Right cardiac atrium (tissue), 5 donors: Measurements from ENCODE around the gene GABPB1. TPM values are rescaled to one million over a fixed set of nuclear protein-coding genes. Genes with fewer than 3 reads are reported as not detected.

ENCODE experiments used
- ATAC-seq, 2 donors: fragments of 200-7000 bp; cut with Tn5 transposase; one replicate each; pipeline versions ENCODE4 v1.8.0 to v1.9.1; 2020; ENCODE audit warnings: moderate library complexity in 2 of 2, mild to moderate bottlenecking in 1 of 2
- DNase-seq, 3 donors: peaks; one replicate each; pipeline ENCODE4 v3.0.0-alpha.2; 2020
- H3K27ac ChIP-seq: one replicate; pipeline ENCODE4 v1.5.1; 2013; ENCODE audit warnings: mild to moderate bottlenecking, low read length, control low read depth, moderate library complexity
- H3K27me3 ChIP-seq: one replicate; pipeline ENCODE4 v1.6.1; 2013; ENCODE audit not compliant: control insufficient read depth, insufficient read depth
- H3K4me1 ChIP-seq: one replicate; pipeline ENCODE4 v1.6.1; 2013; ENCODE audit warnings: low read length; ENCODE audit not compliant: control insufficient read depth, insufficient read depth
- H3K4me3 ChIP-seq: one replicate; pipeline ENCODE4 v1.5.1; 2013; ENCODE audit warnings: low read length, control low read depth
- H3K9me3 ChIP-seq: one replicate; pipeline ENCODE4 v1.6.1; 2013; ENCODE audit warnings: low read length; ENCODE audit not compliant: control insufficient read depth
- WGBS: extraction: QIAGEN DNeasy Blood & Tissue Kit; methylation state at CpG from one replicate; pipeline ENCODE4 v1.1.7; 2013; 5-methylcytosine and 5-hydroxymethylcytosine counted together
- intact Hi-C, 4 donors: fragments of 100-400 bp; cut with DNase I; formaldehyde crosslinking; loops; one replicate each; pipeline versions ENCODE4 v1.11.0 to v1.14.0; 2022 to 2023
- polyA plus RNA-seq: library from polyadenylated mRNA; stranded (reverse); fragments of 200-250 nt; gene quantifications from one replicate; pipeline ENCODE4 v1.2.3, GENCODE V29; 2013
- total RNA-seq, 4 donors: library from RNA; stranded (reverse); fragmentation: NEBNext Ultra II Directional; extraction: Animal tissue kit (Norgen Biotek cat#: 25700); gene quantifications; one replicate each; pipeline ENCODE4 v1.2.1, GENCODE V29; 2021
- donor health status: healthy with polysubstance abuse.
- donor health status: DM: no; HTN: yes; CAD: no.
- donor health status: DM: no; HTN: no; CAD: no.
- donor health status: DM: no; HTN: yes; CAD: no; lungs with severe emphysema.
- donor health status: DM: yes; HTN: yes; CAD: no.

Gene GABPB1
- total and polyA plus RNA-seq, 5 donors = 5.2 to 11.2 (median 10.1) TPM

- H3K4me1 ChIP-seq = no peaks in the 10 kb centered on the region
- intact Hi-C loops = no loop called here
- ATAC-seq (no peak), DNase-seq (no peak)
- no peak overlapping the region for H3K4me3 ChIP-seq
- H3K9me3 ChIP-seq = no peaks in the 10 kb centered on the region
- WGBS = 56% methylated on average over 4 of the region's 4 CpGs
- H3K27ac ChIP-seq = no peak overlapping the region
- no peaks in the 10 kb centered on the region for H3K27me3 ChIP-seq
Measured at GRCh38 chr15:50315814-50316630, 39.0 kb downstream of the GABPB1 start.

GRCh38 chr15:50312636-50313035 is 42.4 kb downstream of the GABPB1 start:
- Histone ChIP-seq H3K27me3 (no peaks in the 10 kb centered on the region), H3K4me3 (no peak overlapping the region), H3K4me1 (no peaks in the 10 kb centered on the region), H3K9me3 (no peaks in the 10 kb centered on the region), H3K27ac (no peak overlapping the region)
- no peak for ATAC-seq
- intact Hi-C loops = no loop called here
- WGBS = 92% methylated on average over 2 of the region's 2 CpGs
- DNase-seq = no peak

GRCh38 chr15:50307799-50308198 is 47.2 kb downstream of the GABPB1 start:
- Histone ChIP-seq H3K27ac (no peak overlapping the region), H3K4me3 (no peak overlapping the region), H3K4me1 (no peaks in the 10 kb centered on the region), H3K9me3 (no peaks in the 10 kb centered on the region), H3K27me3 (no peaks in the 10 kb centered on the region)
- DNase-seq (no peak), ATAC-seq (no peak)
- intact Hi-C loops = no loop called here

- WGBS = 79% methylated on average over 1 of the region's 1 CpG
- Histone ChIP-seq H3K27me3 (no peaks in the 10 kb centered on the region), H3K27ac (no peak overlapping the region), H3K4me3 (no peak overlapping the region), H3K9me3 (no peaks in the 10 kb centered on the region), H3K4me1 (no peaks in the 10 kb centered on the region)
- no peak for DNase-seq
- intact Hi-C loops = no loop called here
- no peak for ATAC-seq
Measured at GRCh38 chr15:50304836-50305235, 50.2 kb downstream of the GABPB1 start.

- Histone ChIP-seq H3K4me3 (no peak overlapping the region), H3K4me1 (no peaks in the 10 kb centered on the region), H3K27ac (no peak overlapping the region), H3K27me3 (no peaks in the 10 kb centered on the region), H3K9me3 (no peaks in the 10 kb centered on the region)
- intact Hi-C loops = no loop called here
- ATAC-seq (no peak), DNase-seq (no peak)
- 98% methylated on average over 1 of the region's 1 CpG for WGBS
Measured at GRCh38 chr15:50302581-50302980, 52.4 kb downstream of the GABPB1 start.

- no peak overlapping the region for H3K27ac ChIP-seq
- H3K4me3 ChIP-seq = no peak overlapping the region
- no peaks in the 10 kb centered on the region for H3K9me3 ChIP-seq
- intact Hi-C loops = no loop called here
- DNase-seq = no peak
- 97% methylated on average over 2 of the region's 2 CpGs for WGBS
- H3K27me3 ChIP-seq = no peaks in the 10 kb centered on the region
- H3K4me1 ChIP-seq = no peaks in the 10 kb centered on the region
- ATAC-seq = no peak
Measured at GRCh38 chr15:50298340-50298739, 56.7 kb downstream of the GABPB1 start.

- ATAC-seq (no peak), DNase-seq (no peak)
- Histone ChIP-seq H3K4me1 (no peaks in the 10 kb centered on the region), H3K27me3 (no peaks in the 10 kb centered on the region), H3K4me3 (no peak overlapping the region), H3K9me3 (no peaks in the 10 kb centered on the region), H3K27ac (no peak overlapping the region)
- 96% methylated on average over 1 of the region's 1 CpG for WGBS
- intact Hi-C loops = no loop called here
Measured at GRCh38 chr15:50295966-50296365, 59.0 kb downstream of the GABPB1 start.

GRCh38 chr15:50289749-50290148 is 65.2 kb downstream of the GABPB1 start:
- DNase-seq (no peak), ATAC-seq (no peak)
- Histone ChIP-seq H3K9me3 (no peaks in the 10 kb centered on the region), H3K4me3 (no peak overlapping the region), H3K4me1 (no peaks in the 10 kb centered on the region), H3K27me3 (no peaks in the 10 kb centered on the region), H3K27ac (no peak overlapping the region)
- intact Hi-C loops = no loop called here
- 98% methylated on average over 2 of the region's 2 CpGs for WGBS

- WGBS = 95% methylated on average over 6 of the region's 6 CpGs
- H3K4me1 ChIP-seq = no peaks in the 10 kb centered on the region
- no peaks in the 10 kb centered on the region for H3K9me3 ChIP-seq
- H3K27me3 ChIP-seq = no peaks in the 10 kb centered on the region
- no peak overlapping the region for H3K27ac ChIP-seq
- H3K4me3 ChIP-seq = no peak overlapping the region
- ATAC-seq (no peak), DNase-seq (no peak)
- intact Hi-C loops = no loop called here
Measured at GRCh38 chr15:50287324-50288116, 67.5 kb downstream of the GABPB1 start.

GRCh38 chr15:50281427-50281826 is 73.6 kb downstream of the GABPB1 start:
- WGBS = 80% methylated on average over 5 of the region's 5 CpGs
- no peak for ATAC-seq
- intact Hi-C loops = no loop called here
- Histone ChIP-seq H3K27me3 (no peaks in the 10 kb centered on the region), H3K27ac (no peak overlapping the region), H3K9me3 (no peaks in the 10 kb centered on the region), H3K4me3 (no peak overlapping the region), H3K4me1 (no peaks in the 10 kb centered on the region)
- DNase-seq = no peak

- no peaks in the 10 kb centered on the region for H3K4me1 ChIP-seq
Measured at GRCh38 chr15:50280271-50280670, 74.7 kb downstream of the GABPB1 start.

More at GRCh38 chr15:50280271-50280670, 74.7 kb downstream of the GABPB1 start:
- no peak for DNase-seq
- no peak overlapping the region for H3K4me3 ChIP-seq
- intact Hi-C loops = no loop called here
- H3K27me3 ChIP-seq = no peaks in the 10 kb centered on the region
- WGBS = 98% methylated on average over 3 of the region's 3 CpGs
- H3K27ac ChIP-seq = no peak overlapping the region
- no peaks in the 10 kb centered on the region for H3K9me3 ChIP-seq
- ATAC-seq = no peak
